SH-SY5Y (cell line): ENCODE measurements around the gene TBC1D22A.

Experiments
- GATA2 ChIP-seq: IDR thresholded peaks from 2 replicates; pipeline ENCODE4 v1.6.1; 2011; ENCODE audit warnings: mild to moderate bottlenecking, low read depth, low read length
- GATA3 ChIP-seq: IDR thresholded peaks from 2 replicates; pipeline ENCODE4 v1.6.1; 2011; ENCODE audit warnings: low read depth, mild to moderate bottlenecking, low read length, moderate library complexity

The TBC1D22A gene

GRCh38 chr22:47005506-47006408 lies 243.3 kb downstream of the TBC1D22A start:
- TF ChIP-seq GATA2, result no peak
- no peak for TF ChIP-seq GATA3

- TF ChIP-seq GATA3 (no peak), GATA2 (no peak)
These were observed 244.0 kb downstream of the TBC1D22A start for GRCh38 chr22:47006433-47006832.

GRCh38 chr22:47006869-47007268 lies 244.4 kb downstream of the TBC1D22A start:
- no peak for TF ChIP-seq GATA2
- no peak for TF ChIP-seq GATA3

- no peak for TF ChIP-seq GATA2
- no peak for TF ChIP-seq GATA3
These were observed 245.0 kb downstream of the TBC1D22A start for GRCh38 chr22:47007496-47007895.

GRCh38 chr22:47008208-47008885 lies 245.9 kb downstream of the TBC1D22A start:
- TF ChIP-seq GATA2, result no peak
- TF ChIP-seq GATA3, result no peak

- TF ChIP-seq GATA2, result no peak
- no peak for TF ChIP-seq GATA3
These were observed 247.1 kb downstream of the TBC1D22A start for GRCh38 chr22:47009304-47010101.

- TF ChIP-seq GATA2 (no peak), GATA3 (no peak)
These were observed 247.8 kb downstream of the TBC1D22A start for GRCh38 chr22:47010211-47010610.

GRCh38 chr22:47011131-47011858 lies 248.8 kb downstream of the TBC1D22A start:
- no peak for TF ChIP-seq GATA3
- no peak for TF ChIP-seq GATA2

- no peak for TF ChIP-seq GATA3
- TF ChIP-seq GATA2, result no peak
These were observed 249.4 kb downstream of the TBC1D22A start for GRCh38 chr22:47011859-47012258.

- TF ChIP-seq GATA3 (no peak), GATA2 (no peak)
These were observed 250.3 kb downstream of the TBC1D22A start for GRCh38 chr22:47012589-47013370.

- TF ChIP-seq GATA3 (no peak), GATA2 (no peak)
These were observed 251.6 kb downstream of the TBC1D22A start for GRCh38 chr22:47013861-47014635.

GRCh38 chr22:47014636-47015345 lies 252.3 kb downstream of the TBC1D22A start:
- TF ChIP-seq GATA2, result no peak
- no peak for TF ChIP-seq GATA3

GRCh38 chr22:47015589-47016178 lies 253.2 kb downstream of the TBC1D22A start:
- TF ChIP-seq GATA3 (no peak), GATA2 (no peak)
